ENCODE measurements around the gene CRHR2. TPM values are rescaled to one million over a fixed set of nuclear protein-coding genes. Genes with fewer than 3 reads are reported as not detected.

CRHR2 gene
- polyA plus RNA-seq, 2 of the 4 experiments (the other 2 are of a cell fraction), result not detected

DNA sequence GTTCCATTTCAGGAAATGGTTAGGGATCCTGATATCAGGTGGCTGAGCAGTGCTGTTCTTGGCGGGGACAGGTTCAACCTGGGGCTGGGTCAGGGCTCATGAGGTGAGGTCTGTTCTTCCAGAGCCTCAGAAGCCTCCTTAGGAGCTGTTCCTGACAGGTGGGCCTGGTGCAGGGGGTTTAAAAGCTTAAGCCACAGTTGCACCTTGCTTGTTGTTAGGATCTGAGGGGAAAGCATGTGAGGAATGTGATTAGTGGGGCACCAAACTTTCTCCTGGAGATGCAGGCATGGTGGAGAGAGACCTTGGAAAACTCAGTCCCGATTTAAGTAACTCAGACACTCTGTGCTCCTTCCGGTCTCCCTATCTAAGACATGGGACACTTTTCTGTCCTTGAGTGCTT is 18.7 kb upstream of the CRHR2 start (continued):
- TF ChIP-seq, protein P1, sequence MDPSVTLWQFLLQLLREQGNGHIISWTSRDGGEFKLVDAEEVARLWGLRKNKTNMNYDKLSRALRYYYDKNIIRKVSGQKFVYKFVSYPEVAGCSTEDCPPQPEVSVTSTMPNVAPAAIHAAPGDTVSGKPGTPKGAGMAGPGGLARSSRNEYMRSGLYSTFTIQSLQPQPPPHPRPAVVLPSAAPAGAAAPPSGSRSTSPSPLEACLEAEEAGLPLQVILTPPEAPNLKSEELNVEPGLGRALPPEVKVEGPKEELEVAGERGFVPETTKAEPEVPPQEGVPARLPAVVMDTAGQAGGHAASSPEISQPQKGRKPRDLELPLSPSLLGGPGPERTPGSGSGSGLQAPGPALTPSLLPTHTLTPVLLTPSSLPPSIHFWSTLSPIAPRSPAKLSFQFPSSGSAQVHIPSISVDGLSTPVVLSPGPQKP (IDR thresholded peaks at IDR 0.05; ENCODE audit: low read depth, low read length), result no peak
- TF ChIP-seq RFX5 (IDR thresholded peaks at IDR 0.05), result no peak

DNA sequence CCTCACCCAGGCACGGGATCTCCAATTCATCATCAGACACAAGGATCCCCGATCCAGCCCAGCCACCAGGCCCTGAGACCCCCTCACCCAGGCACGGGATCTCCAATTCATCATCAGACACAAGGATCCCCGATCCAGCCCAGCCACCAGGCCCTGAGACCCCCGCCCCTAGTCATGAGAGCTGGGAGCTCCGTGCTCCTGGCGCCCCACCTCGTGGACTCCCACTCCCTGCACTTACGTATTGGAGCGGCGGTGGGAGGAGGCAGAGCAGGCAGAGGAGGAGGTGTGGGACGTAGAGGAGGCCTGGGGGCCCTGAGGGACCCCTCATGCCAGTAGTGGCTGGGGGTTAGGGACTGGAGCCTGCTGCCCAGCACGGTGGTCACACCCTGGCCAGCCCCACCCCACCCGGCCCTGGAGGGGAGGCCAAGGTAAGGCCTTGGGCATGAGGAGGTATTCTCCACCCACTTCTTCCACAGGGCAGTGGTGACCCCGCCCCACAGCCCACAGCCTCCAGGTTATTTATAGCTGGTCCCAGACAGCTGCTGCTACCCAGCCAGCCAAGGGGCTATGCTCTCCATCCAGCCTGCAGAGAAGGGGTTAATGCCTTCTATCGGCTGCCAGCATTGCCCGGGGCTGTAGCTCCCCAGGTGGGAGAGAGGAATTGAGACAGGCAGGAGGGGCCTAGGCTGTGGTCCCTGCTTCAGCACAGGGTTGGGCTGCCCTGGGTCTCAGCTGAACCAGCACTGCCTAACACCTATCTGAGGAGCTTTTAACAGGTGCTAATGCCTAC is 17.6 kb upstream of the CRHR2 start:
- WGBS (ENCODE audit: missing lambda C conversion rate), result 26% methylated on average over 12 of the region's 17 CpGs
- Histone ChIP-seq H3K9me3 (no peaks in the 10 kb centered on the region), H3K27ac (no peak overlapping the region), H3K4me3 (no peak overlapping the region), H3K4me2 (no peak overlapping the region), H3K4me1 (no peaks in the 10 kb centered on the region)
- DNase-seq (ENCODE audit: low read depth in 1 of 2, low spot score in 1 of 2) (no peak), ATAC-seq (no peak), FAIRE-seq (no peak)
- TF ChIP-seq, protein P2, sequence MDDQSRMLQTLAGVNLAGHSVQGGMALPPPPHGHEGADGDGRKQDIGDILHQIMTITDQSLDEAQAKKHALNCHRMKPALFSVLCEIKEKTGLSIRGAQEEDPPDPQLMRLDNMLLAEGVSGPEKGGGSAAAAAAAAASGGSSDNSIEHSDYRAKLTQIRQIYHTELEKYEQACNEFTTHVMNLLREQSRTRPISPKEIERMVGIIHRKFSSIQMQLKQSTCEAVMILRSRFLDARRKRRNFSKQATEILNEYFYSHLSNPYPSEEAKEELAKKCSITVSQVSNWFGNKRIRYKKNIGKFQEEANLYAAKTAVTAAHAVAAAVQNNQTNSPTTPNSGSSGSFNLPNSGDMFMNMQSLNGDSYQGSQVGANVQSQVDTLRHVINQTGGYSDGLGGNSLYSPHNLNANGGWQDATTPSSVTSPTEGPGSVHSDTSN (IDR thresholded peaks at IDR 0.05), result no peak
- TF ChIP-seq, protein P3, sequence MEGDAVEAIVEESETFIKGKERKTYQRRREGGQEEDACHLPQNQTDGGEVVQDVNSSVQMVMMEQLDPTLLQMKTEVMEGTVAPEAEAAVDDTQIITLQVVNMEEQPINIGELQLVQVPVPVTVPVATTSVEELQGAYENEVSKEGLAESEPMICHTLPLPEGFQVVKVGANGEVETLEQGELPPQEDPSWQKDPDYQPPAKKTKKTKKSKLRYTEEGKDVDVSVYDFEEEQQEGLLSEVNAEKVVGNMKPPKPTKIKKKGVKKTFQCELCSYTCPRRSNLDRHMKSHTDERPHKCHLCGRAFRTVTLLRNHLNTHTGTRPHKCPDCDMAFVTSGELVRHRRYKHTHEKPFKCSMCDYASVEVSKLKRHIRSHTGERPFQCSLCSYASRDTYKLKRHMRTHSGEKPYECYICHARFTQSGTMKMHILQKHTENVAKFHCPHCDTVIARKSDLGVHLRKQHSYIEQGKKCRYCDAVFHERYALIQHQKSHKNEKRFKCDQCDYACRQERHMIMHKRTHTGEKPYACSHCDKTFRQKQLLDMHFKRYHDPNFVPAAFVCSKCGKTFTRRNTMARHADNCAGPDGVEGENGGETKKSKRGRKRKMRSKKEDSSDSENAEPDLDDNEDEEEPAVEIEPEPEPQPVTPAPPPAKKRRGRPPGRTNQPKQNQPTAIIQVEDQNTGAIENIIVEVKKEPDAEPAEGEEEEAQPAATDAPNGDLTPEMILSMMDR (IDR thresholded peaks at IDR 0.05), result no peak
- TF ChIP-seq, protein P4, sequence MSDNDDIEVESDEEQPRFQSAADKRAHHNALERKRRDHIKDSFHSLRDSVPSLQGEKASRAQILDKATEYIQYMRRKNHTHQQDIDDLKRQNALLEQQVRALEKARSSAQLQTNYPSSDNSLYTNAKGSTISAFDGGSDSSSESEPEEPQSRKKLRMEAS (IDR thresholded peaks at IDR 0.05), result no peak
- TF ChIP-seq ESRRA (IDR thresholded peaks at IDR 0.05; ENCODE audit: borderline replicate concordance, low read length) (no peak), MYC (IDR thresholded peaks at IDR 0.05; ENCODE audit: borderline replicate concordance, low read length) (no peak), EP300 (IDR thresholded peaks at IDR 0.05) (no peak), KDM1A (IDR thresholded peaks at IDR 0.05; ENCODE audit: low read depth) (no peak), RCOR1 (IDR thresholded peaks at IDR 0.05; ENCODE audit: low read depth, low read length) (no peak), JUNB (IDR thresholded peaks at IDR 0.05) (no peak), PHF8 (IDR thresholded peaks at IDR 0.05; ENCODE audit: borderline replicate concordance, low read depth) (no peak), TP53 (CRISPR knock-in tag; IDR thresholded peaks at IDR 0.05) (no peak), RAD21 (conservative IDR thresholded peaks at IDR 0.05 in 1 of 2, IDR thresholded peaks at IDR 0.05 in 1 of 2) (no peak)
- TF ChIP-seq, protein P5, sequence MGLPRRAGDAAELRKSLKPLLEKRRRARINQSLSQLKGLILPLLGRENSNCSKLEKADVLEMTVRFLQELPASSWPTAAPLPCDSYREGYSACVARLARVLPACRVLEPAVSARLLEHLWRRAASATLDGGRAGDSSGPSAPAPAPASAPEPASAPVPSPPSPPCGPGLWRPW (IDR thresholded peaks at IDR 0.05), result no peak
- POLR2A ChIA-PET, result no interaction called here
- CTCF ChIA-PET, result interaction anchor here (0.8 kb wide), 1 partner anchor 41 kb away, joined by 3 read pairs; no protein-coding TSS in a partner anchor

DNA sequence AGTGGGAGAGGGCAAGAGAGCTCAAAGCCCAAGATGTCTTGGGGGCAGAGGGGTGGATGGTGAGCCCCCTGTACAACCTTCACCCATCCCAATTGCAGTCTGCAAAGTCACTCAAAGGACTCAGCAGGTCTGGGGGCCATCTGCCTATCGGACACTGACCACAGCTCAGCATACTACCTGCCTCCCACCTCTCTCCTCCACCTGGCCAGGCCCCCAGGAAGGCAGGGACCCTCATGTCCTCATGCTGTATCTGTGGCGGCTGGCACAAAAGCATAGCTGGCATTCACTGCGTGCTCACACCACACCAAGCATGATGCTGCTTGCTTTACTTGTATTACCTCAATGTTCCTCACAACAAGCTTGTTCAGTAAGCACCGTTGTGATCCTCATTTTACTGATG is 16.2 kb upstream of the CRHR2 start:
- ChIA-PET POLR2A (no interaction called here), CTCF (interaction anchor here (1.3 kb wide), 1 partner anchor 16 kb away, joined by 3 read pairs; the partner anchor contains the start of gene CRHR2)
- H3K4me3 ChIP-seq, result no peak overlapping the region
- DNase-seq (ENCODE audit: low read depth in 1 of 2, low spot score in 1 of 2), result no peak
- no peak overlapping the region for H3K27ac ChIP-seq
- 49% methylated on average over 4 of the region's 4 CpGs for WGBS (ENCODE audit: missing lambda C conversion rate)
- no peak overlapping the region for H3K4me2 ChIP-seq
- no peaks in the 10 kb centered on the region for H3K9me3 ChIP-seq
- no peak for FAIRE-seq
- no peak; a peak in 2 of 6 replicates for ATAC-seq
- H3K4me1 ChIP-seq, result no peaks in the 10 kb centered on the region
- TF ChIP-seq JUN (IDR thresholded peaks at IDR 0.05), result no peak
- TF ChIP-seq NPAS2 (CRISPR knock-in tag; IDR thresholded peaks at IDR 0.05; ENCODE audit: borderline replicate concordance), result no peak
- no peak for TF ChIP-seq BHLHE40 (IDR thresholded peaks at IDR 0.05; ENCODE audit: low read depth, low read length)
- no peak for TF ChIP-seq HOXA7 (CRISPR knock-in tag; IDR thresholded peaks at IDR 0.05)
- TF ChIP-seq, protein P6, sequence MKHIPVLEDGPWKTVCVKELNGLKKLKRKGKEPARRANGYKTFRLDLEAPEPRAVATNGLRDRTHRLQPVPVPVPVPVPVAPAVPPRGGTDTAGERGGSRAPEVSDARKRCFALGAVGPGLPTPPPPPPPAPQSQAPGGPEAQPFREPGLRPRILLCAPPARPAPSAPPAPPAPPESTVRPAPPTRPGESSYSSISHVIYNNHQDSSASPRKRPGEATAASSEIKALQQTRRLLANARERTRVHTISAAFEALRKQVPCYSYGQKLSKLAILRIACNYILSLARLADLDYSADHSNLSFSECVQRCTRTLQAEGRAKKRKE (CRISPR knock-in tag; IDR thresholded peaks at IDR 0.05; ENCODE audit: low read depth), result no peak
- TF ChIP-seq, protein P3 (IDR thresholded peaks at IDR 0.05), result no peak
- TF ChIP-seq HDAC2 (IDR thresholded peaks at IDR 0.05), result no peak
- TF ChIP-seq FOSB (CRISPR knock-in tag; IDR thresholded peaks at IDR 0.05), result no peak
- TF ChIP-seq SREBF2 (IDR thresholded peaks at IDR 0.05), result no peak
- TF ChIP-seq KDM5A (IDR thresholded peaks at IDR 0.05), result no peak
- no peak for TF ChIP-seq CBX2 (IDR thresholded peaks at IDR 0.05; ENCODE audit: borderline replicate concordance, low read depth)
- TF ChIP-seq MAZ (IDR thresholded peaks at IDR 0.05; ENCODE audit: borderline replicate concordance, low read depth, low read length), result no peak
- no peak for TF ChIP-seq ESRRA (IDR thresholded peaks at IDR 0.05; ENCODE audit: borderline replicate concordance, low read length)
- no peak for TF ChIP-seq RARB (CRISPR knock-in tag; IDR thresholded peaks at IDR 0.05)

Measured in A549 (cell line).